Purkinje cell (primary cell): ENCODE measurements around the gene PRKD1. TPM values are rescaled to one million over a fixed set of nuclear protein-coding genes. Genes with fewer than 3 reads are reported as not detected.

ENCODE experiments used
- polyA plus RNA-seq: library from polyadenylated mRNA; unstranded; fragments of >200 nt; fragmentation: Nextera tagmentation; gene quantifications from 2 replicates; pipeline ENCODE4 v1.2.1, GENCODE V29; 2014

The PRKD1 gene
- 8.9 and 18.8 TPM in 2 replicates for polyA plus RNA-seq

GRCh38 chr14:29927376-29928116, at the start of gene PRKD1:
Gene PRKD1 (minus strand): TSS chr14:29927847.

